Stomach (tissue), 9 donors: ENCODE results near the gene GTF2IRD1. TPM values are rescaled to one million over a fixed set of nuclear protein-coding genes. Genes with fewer than 3 reads are reported as not detected.
"Not testable (repeated sequence)": the region's sequence is repeated elsewhere in the genome, so short reads cannot be mapped to it uniquely, and the experiment has no call there.

ENCODE experiments used
- DNase-seq, 2 donors: peaks; one replicate each; pipeline versions ENCODE4 v3.0.0 to v3.0.0-alpha.2; 2013 to 2019
- H3K27ac ChIP-seq, 5 donors: fragments of 200-600 bp in 4 of 5; sonication (generic) in 4 of 5; one replicate each; pipeline ENCODE4 v1.5.1; 2013 to 2019; ENCODE audit warnings: mild to moderate bottlenecking in 1 of 5, moderate library complexity in 1 of 5
- H3K27me3 ChIP-seq, 3 donors: fragments of 200-600 bp; sonication (generic); one replicate each; pipeline ENCODE4 v1.5.1; 2017 to 2019; ENCODE audit warnings: mixed run types in 1 of 3
- H3K36me3 ChIP-seq, 4 donors: fragments of 200-600 bp; sonication (generic); 1 replicate in 3 of 4; 2 replicates in 1 of 4; pipeline ENCODE4 v1.5.1; 2016 to 2019
- H3K4me1 ChIP-seq, 4 donors: fragments of 200-600 bp; sonication (generic); one replicate each; pipeline ENCODE4 v1.5.1; 2016 to 2019
- H3K4me3 ChIP-seq, 4 donors: fragments of 200-600 bp; sonication (generic) in 3 of 4; one replicate each; pipeline ENCODE4 v1.5.1; 2016 to 2019; ENCODE audit warnings: mild to moderate bottlenecking in 1 of 4
- H3K9me3 ChIP-seq, 4 donors: fragments of 200-600 bp; sonication (generic); one replicate each; pipeline ENCODE4 v1.5.1; 2016 to 2019
- CTCF ChIP-seq, 7 experiments: fragments of 450-650 bp in 4 of 7; fragments of 200-600 bp in 3 of 7; sonication (generic) in 3 of 7; IDR thresholded peaks; one replicate each; pipeline ENCODE4 v1.5.1; 2016 to 2019; ENCODE audit warnings: antibody characterized with exemption in 7 of 7, control low read depth in 2 of 7, mild to moderate bottlenecking in 1 of 7
- EP300 ChIP-seq: sonication (generic); formaldehyde crosslinking; IDR thresholded peaks from one replicate; pipeline ENCODE4 v1.6.1; 2017; ENCODE audit warnings: antibody characterized with exemption
- POLR2A ChIP-seq, 4 donors: fragments of 450-650 bp; IDR thresholded peaks; one replicate each; pipeline ENCODE4 v1.6.1; 2016; ENCODE audit warnings: antibody characterized with exemption in 4 of 4, control low read depth in 2 of 4, mild to moderate bottlenecking in 1 of 4, moderate library complexity in 1 of 4
- POLR2AphosphoS5 ChIP-seq, 3 donors: sonication (generic); formaldehyde crosslinking; IDR thresholded peaks; one replicate each; pipeline ENCODE4 v1.6.1; 2016; ENCODE audit warnings: antibody characterized with exemption in 3 of 3
- WGBS, 5 donors: extraction: QIAGEN DNeasy Blood & Tissue Kit in 3 of 5; methylation state at CpG; one replicate each; pipeline versions ENCODE4 v1.1.5 to v1.1.7; 2013 to 2018; 5-methylcytosine and 5-hydroxymethylcytosine counted together
- intact Hi-C: fragments of 100-400 bp; cut with DNase I; formaldehyde crosslinking; loops from one replicate; pipeline ENCODE4 v1.15.1; 2023; ENCODE audit warnings: low total_unique reads
- polyA plus RNA-seq, 3 donors: library from polyadenylated mRNA; stranded (reverse); fragments of 200-250 nt; gene quantifications; one replicate each; pipeline ENCODE4 v1.2.3, GENCODE V29; 2013
- total RNA-seq, 5 donors: library from RNA; depleted of rRNA; stranded (reverse); fragments of >200 nt; gene quantifications; one replicate each; pipeline versions ENCODE4 v1.1.0 to v1.2.3, GENCODE V29; 2014 to 2016
- donor health status: healthy with polysubstance abuse.
- donor health status: Bipolar disorder and iron deficiency.
- donor health status: healthy.

Gene GTF2IRD1
- total and polyA plus RNA-seq, 8 donors = 8.0 to 41.1 (median 15.3) TPM

GRCh38 chr7:74417419-74417971 is 36.2 kb upstream of the GTF2IRD1 start:
- Histone ChIP-seq H3K36me3 (no peaks in the 10 kb centered on the region), H3K4me1 (peaks cover 0 to 8% (median 4%) of the 10 kb centered on the region in 4 donors), H3K9me3 (no peaks in the 10 kb centered on the region), H3K27me3 (no peaks in the 10 kb centered on the region), H3K4me3 (no peak overlapping the region), H3K27ac (no peak overlapping the region)
- DNase-seq = peak; percentile 69 to 86
- WGBS, 5 donors = 19 to 27% (median 22%) methylated on average over 14 to 16 of the region's 16 CpGs
- TF ChIP-seq CTCF (IDR thresholded peaks at IDR 0.05) (peak in 5 of 7 experiments; percentile 93 to 96 (median 94)), EP300 (no peak), POLR2AphosphoS5 (IDR thresholded peaks at IDR 0.05) (peak in 1 of 3 donors; percentile 11), POLR2A (IDR thresholded peaks at IDR 0.05) (no peak)
- intact Hi-C loops = loop anchor here (5.0 kb wide), 1 partner anchor 150 kb away; no protein-coding TSS in a partner anchor

GRCh38 chr7:74418076-74418475 is 35.6 kb upstream of the GTF2IRD1 start:
- intact Hi-C loops = loop anchor here (5.0 kb wide), 1 partner anchor 149 kb away; no protein-coding TSS in a partner anchor
- Histone ChIP-seq H3K4me1 (peaks cover 0 to 8% (median 4%) of the 10 kb centered on the region in 4 donors), H3K4me3 (no peak overlapping the region), H3K36me3 (no peaks in the 10 kb centered on the region), H3K27me3 (no peaks in the 10 kb centered on the region), H3K27ac (no peak overlapping the region), H3K9me3 (no peaks in the 10 kb centered on the region)
- DNase-seq = no peak
- 72 to 89% (median 82%) methylated on average over 8 of the region's 8 CpGs for WGBS, 5 donors
- no peak for TF ChIP-seq POLR2A (IDR thresholded peaks at IDR 0.05)
- no peak for TF ChIP-seq CTCF (IDR thresholded peaks at IDR 0.05)
- no peak for TF ChIP-seq POLR2AphosphoS5 (IDR thresholded peaks at IDR 0.05)
- no peak for TF ChIP-seq EP300

- no peaks in the 10 kb centered on the region for H3K36me3 ChIP-seq
- no peaks in the 10 kb centered on the region for H3K27me3 ChIP-seq
- no peak for DNase-seq
- H3K4me1 ChIP-seq = peaks cover 0 to 8% (median 4%) of the 10 kb centered on the region in 4 donors
- no peak overlapping the region for H3K4me3 ChIP-seq
- TF ChIP-seq POLR2AphosphoS5 (IDR thresholded peaks at IDR 0.05) (no peak), EP300 (no peak), CTCF (IDR thresholded peaks at IDR 0.05) (no peak), POLR2A (IDR thresholded peaks at IDR 0.05) (no peak)
- H3K27ac ChIP-seq = no peak overlapping the region
- intact Hi-C loops = loop anchor here (5.0 kb wide), 1 partner anchor 149 kb away; no protein-coding TSS in a partner anchor
- WGBS, 5 donors = 82 to 91% (median 85%) methylated on average over 10 of the region's 10 CpGs
- no peaks in the 10 kb centered on the region for H3K9me3 ChIP-seq
Observed at GRCh38 chr7:74418538-74418937, 35.2 kb upstream of the GTF2IRD1 start.

GRCh38 chr7:74419232-74419631 is 34.5 kb upstream of the GTF2IRD1 start:
- H3K4me1 ChIP-seq, H3K27ac ChIP-seq, H3K4me3 ChIP-seq, H3K36me3 ChIP-seq, H3K9me3 ChIP-seq, DNase-seq, H3K27me3 ChIP-seq: not testable (repeated sequence)
- 51 to 74% (median 59%) methylated on average over 3 to 4 of the region's 4 CpGs for WGBS, 5 donors
- intact Hi-C loops = loop anchor here (5.0 kb wide), 1 partner anchor 148 kb away; no protein-coding TSS in a partner anchor

- DNase-seq = no peak
- no peak for TF ChIP-seq EP300
- no peak for TF ChIP-seq POLR2A (IDR thresholded peaks at IDR 0.05)
- no peak for TF ChIP-seq CTCF (IDR thresholded peaks at IDR 0.05)
- no peak for TF ChIP-seq POLR2AphosphoS5 (IDR thresholded peaks at IDR 0.05)
- Histone ChIP-seq H3K27ac (no peak overlapping the region), H3K4me3 (no peak overlapping the region), H3K9me3 (no peaks in the 10 kb centered on the region), H3K36me3 (no peaks in the 10 kb centered on the region), H3K27me3 (no peaks in the 10 kb centered on the region), H3K4me1 (peaks cover 0 to 8% (median 4%) of the 10 kb centered on the region in 4 donors)
- WGBS, 5 donors = 88 to 95% (median 93%) methylated on average over 4 of the region's 4 CpGs
- intact Hi-C loops = loop anchor here (10.0 kb wide), 1 partner anchor 125 kb away; no protein-coding TSS in a partner anchor
Observed at GRCh38 chr7:74420006-74420405, 33.7 kb upstream of the GTF2IRD1 start.
